PFSK-1 (cell line): Measurements from ENCODE around the gene LDB2.

Experiments used
- POLR2AphosphoS5 ChIP-seq: IDR thresholded peaks from 2 replicates; pipeline ENCODE4 v1.6.1; 2012; ENCODE audit warnings: low read depth, mild to moderate bottlenecking, control low read depth, low read length, moderate library complexity
- SIN3A ChIP-seq: IDR thresholded peaks from 2 replicates; pipeline ENCODE4 v1.6.1; 2012; ENCODE audit warnings: mild to moderate bottlenecking, low read length, moderate library complexity, borderline replicate concordance; ENCODE audit not compliant: insufficient read depth
- TAF1 ChIP-seq: IDR thresholded peaks from 2 replicates; pipeline ENCODE4 v1.6.1; 2012; ENCODE audit warnings: low read length, control low read depth, borderline replicate concordance; ENCODE audit not compliant: insufficient read depth

DNA sequence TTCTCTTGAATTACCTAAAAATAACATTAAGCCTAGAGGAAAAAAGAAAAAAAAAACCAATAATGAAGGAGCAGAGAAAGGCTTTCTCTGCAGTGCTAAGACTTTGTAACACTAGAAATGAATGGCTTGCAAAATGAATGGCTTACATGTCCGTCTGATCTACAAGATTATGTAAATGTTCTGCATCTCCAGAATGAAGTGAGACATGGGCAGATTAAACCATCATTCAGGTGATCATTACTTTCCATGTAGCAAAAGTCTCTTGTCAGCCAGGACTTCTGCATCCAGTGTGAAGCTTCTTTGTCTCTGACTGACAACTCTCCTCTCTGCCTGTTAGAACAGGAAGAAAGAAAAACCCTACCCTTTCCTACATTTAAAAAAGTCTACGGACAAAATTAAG lies 304.3 kb downstream of the LDB2 start:
- TF ChIP-seq SIN3A (no peak), POLR2AphosphoS5 (no peak), TAF1 (no peak)
